HG03103 (cell line): ENCODE results near the gene PALMD.

ENCODE experiments used
- ATAC-seq: cut with Tn5 transposase; IDR thresholded peaks from one replicate; pipeline ENCODE4 v1.9.1; 2021; ENCODE audit warnings: low read depth; ENCODE audit not compliant: unreplicated experiment

Gene PALMD, protein sequence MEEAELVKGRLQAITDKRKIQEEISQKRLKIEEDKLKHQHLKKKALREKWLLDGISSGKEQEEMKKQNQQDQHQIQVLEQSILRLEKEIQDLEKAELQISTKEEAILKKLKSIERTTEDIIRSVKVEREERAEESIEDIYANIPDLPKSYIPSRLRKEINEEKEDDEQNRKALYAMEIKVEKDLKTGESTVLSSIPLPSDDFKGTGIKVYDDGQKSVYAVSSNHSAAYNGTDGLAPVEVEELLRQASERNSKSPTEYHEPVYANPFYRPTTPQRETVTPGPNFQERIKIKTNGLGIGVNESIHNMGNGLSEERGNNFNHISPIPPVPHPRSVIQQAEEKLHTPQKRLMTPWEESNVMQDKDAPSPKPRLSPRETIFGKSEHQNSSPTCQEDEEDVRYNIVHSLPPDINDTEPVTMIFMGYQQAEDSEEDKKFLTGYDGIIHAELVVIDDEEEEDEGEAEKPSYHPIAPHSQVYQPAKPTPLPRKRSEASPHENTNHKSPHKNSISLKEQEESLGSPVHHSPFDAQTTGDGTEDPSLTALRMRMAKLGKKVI

DNA sequence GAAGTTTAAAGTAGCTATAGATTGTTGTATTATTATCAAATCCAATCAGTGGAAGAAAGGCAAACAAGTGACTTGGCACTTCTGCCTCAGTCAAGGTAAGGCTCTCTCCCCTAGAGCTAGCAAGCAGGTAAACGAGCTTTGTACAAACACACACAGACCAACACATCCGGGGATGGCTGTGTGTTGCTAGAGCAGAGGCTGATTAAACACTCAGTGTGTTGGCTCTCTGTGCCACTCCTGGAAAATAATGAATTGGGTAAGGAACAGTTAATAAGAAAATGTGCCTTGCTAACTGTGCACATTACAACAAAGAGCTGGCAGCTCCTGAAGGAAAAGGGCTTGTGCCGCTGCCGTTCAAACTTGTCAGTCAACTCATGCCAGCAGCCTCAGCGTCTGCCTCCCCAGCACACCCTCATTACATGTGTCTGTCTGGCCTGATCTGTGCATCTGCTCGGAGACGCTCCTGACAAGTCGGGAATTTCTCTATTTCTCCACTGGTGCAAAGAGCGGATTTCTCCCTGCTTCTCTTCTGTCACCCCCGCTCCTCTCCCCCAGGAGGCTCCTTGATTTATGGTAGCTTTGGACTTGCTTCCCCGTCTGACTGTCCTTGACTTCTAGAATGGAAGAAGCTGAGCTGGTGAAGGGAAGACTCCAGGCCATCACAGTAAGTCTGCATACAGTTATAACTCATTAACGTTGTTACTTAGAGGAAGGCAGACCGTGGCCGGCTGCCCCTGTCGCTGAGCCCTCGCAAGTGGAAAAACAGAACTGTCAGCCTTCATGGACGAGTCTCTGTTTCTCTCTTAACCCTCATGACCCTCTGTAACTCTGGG is at the start of gene PALMD:
Gene PALMD (plus strand): TSS at position 415 of the 833 bp plus-strand sequence. CDS start 205 bp downstream, at position 620.
- ATAC-seq: no peak

- no peak for ATAC-seq
Measured at GRCh38 chr1:99598738-99599411, 47.0 kb upstream of the PALMD start.

DNA sequence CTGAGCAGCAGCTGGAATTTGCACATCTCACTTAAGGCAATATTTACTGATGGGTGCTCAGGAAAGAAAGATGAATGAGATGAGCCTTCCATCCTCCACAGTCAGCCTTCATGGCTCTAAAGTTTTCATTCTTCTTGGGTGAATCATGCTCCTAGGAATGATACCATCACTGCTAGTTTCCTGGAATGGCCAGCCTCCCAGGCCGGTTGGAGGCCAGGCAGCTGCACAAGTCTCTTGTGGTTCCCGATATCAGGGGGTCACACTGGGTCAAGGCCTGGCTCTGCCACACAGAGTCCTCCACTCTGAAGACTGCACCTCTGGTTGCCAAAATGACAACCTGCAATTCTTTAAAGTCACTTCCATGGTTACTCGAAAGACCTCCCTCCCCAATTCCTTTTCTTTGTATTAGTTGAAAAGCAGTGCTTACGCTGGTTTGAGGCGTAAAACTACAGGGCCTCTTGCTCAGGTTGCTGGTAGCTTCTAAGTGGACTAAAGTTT is 46.2 kb upstream of the PALMD start:
- no peak for ATAC-seq

- ATAC-seq: no peak
Measured at GRCh38 chr1:99600782-99601181, 45.1 kb upstream of the PALMD start.

GRCh38 chr1:99601208-99601607 is 44.7 kb upstream of the PALMD start:
- no peak for ATAC-seq

- no peak for ATAC-seq
Measured at GRCh38 chr1:99601709-99602403, 44.1 kb upstream of the PALMD start.

DNA sequence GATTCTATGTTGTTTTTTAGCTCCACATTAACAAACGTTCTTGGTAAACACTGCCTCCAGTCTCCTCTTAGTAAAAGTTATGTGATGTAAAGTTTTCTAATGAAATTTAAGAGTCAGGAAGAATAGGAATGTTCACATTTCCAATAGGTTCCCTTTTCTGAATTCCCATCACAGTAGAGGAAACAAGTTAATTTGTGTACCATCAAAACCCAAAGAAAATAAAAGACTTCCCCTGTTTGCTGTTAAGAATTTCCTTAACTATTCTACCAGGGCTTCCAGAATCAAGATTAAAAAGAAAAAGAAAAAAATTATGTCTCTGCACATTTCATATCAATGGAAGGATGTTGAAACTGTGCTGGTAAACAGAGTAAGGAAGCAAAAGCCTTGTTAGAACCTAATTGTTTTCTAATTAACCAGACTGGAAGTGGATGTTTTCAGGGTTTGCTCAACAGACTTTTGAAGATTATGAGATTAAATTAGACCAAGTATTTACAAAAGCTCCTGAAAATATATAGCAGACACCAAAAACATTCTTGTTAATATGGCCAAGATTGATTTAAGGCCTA is 43.4 kb upstream of the PALMD start:
- ATAC-seq: no peak

GRCh38 chr1:99603699-99604560 is 42.0 kb upstream of the PALMD start:
- ATAC-seq: no peak

DNA sequence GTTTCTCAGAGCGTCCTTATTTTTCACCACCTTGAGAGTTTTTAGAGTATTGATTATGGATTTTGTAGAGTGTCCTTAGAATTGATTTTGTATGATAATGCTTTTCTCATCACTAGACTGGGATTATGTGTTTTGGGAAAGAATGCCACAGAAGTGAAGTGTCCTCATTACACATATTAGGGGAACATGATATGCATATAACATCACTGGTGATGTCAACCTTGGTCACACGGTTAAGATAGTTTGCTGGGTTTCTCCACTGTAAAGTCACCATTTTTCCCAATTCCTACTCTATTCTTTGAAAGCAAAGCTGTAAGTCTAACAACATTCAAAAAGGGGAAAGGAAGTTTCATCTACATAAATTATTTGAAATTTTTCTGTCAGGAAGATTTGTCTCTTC is 39.6 kb upstream of the PALMD start:
- ATAC-seq: no peak

GRCh38 chr1:99607590-99607989 is 38.3 kb upstream of the PALMD start:
- no peak for ATAC-seq

DNA sequence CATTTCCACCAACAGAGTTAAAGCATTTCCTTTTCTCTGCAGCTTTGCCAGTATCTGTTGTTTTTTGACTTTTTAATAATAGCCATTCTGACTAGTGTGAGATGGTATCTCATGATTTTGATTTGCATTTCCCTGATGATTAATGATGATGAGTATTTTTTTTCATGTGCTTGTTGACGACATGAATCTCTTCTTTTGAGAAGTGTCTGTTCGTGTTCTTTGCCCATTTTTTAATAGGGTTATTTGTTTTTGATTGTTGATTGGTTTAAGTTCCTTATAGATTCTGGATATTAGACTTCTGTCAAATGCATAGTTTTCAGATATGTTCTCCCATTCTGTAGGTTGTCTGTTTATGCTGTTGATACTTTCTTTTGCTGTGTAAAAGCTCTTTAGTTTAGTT is 37.9 kb upstream of the PALMD start:
- no peak for ATAC-seq

DNA sequence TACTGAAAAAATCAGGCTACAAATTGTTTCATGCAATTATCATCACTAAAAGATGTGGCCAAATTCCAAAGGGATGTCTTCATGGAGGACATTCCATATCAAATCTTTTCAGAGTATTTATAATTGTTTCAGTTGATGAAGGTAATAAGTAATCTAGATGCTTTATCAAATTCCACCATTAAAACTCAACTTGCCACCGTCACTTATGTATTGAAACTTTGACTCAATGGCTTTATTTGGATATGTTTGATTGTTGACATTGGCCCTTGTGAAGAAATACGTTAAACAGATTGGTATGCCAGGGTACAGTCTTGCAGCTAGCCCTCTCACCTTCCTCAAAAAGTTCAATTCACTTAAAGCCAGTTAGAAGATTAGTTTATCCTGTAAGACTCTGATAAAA is 32.2 kb upstream of the PALMD start:
- no peak for ATAC-seq

- ATAC-seq: no peak
Measured at GRCh38 chr1:99614728-99615127, 31.2 kb upstream of the PALMD start.

- ATAC-seq: no peak
Measured at GRCh38 chr1:99619583-99619982, 26.3 kb upstream of the PALMD start.

- ATAC-seq: no peak
Measured at GRCh38 chr1:99621340-99621901, 24.5 kb upstream of the PALMD start.

DNA sequence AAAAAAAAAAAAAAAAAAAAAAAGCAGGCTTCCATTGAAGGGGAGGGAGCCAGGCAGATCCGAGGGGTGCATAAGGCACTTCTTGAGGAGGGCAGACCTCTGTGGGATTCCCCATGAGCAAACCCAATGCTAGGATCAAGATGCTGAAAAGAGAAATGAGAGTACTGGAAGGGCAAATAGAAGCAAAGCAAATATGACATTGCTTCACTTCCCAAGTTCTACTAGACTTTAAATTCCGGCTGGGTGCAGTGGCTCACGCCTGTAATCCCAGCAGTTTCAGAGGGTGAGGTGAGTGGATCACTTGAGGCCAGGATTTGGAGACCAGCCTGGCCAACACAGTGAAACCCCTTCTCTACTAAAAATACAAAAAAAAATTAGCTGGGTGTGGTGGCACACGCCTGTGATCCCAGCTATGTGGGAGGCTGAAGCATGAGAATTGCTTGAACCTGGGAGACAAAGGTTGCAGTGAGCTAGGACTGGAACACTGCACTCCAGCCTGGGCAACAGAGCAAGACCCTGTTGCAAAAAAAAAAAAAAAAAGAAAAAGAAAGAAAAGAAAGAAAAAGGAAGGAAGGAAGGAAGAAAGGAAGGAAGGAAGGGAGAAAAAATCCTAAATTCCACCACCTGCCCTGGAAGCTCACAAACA is 23.1 kb upstream of the PALMD start:
- ATAC-seq: no peak

GRCh38 chr1:99623554-99623953 is 22.4 kb upstream of the PALMD start:
- ATAC-seq: no peak

- no peak for ATAC-seq
Measured at GRCh38 chr1:99627615-99628014, 18.3 kb upstream of the PALMD start.
